Measurements from ENCODE around the gene TMED10.
"Not testable (repeated sequence)": the region's sequence is repeated elsewhere in the genome, so short reads cannot be mapped to it uniquely, and the experiment has no call there.

The TMED10 gene

GRCh38 chr14:75158843-75159614 lies 17.4 kb downstream of the TMED10 start:
- no peak for DNase-seq (ENCODE audit: low read depth in 2 of 2)

- no peak for DNase-seq (ENCODE audit: low read depth in 2 of 2)
Measured at GRCh38 chr14:75156901-75157300, 19.5 kb downstream of the TMED10 start.

GRCh38 chr14:75156111-75156510 lies 20.3 kb downstream of the TMED10 start:
- DNase-seq (ENCODE audit: low read depth in 2 of 2): no peak

- DNase-seq (ENCODE audit: low read depth in 2 of 2): no peak
Measured at GRCh38 chr14:75155169-75155568, 21.2 kb downstream of the TMED10 start.

GRCh38 chr14:75153295-75153694 lies 23.1 kb downstream of the TMED10 start:
- DNase-seq (ENCODE audit: low read depth in 2 of 2): no peak

- no peak for DNase-seq (ENCODE audit: low read depth in 2 of 2)
Measured at GRCh38 chr14:75151851-75152250, 24.6 kb downstream of the TMED10 start.

- DNase-seq (ENCODE audit: low read depth in 2 of 2): not testable (repeated sequence)
Measured at GRCh38 chr14:75150637-75151036, 25.8 kb downstream of the TMED10 start.

- no peak for DNase-seq (ENCODE audit: low read depth in 2 of 2)
Measured at GRCh38 chr14:75150150-75150549, 26.3 kb downstream of the TMED10 start.

GRCh38 chr14:75147423-75148071 lies 28.9 kb downstream of the TMED10 start:
- DNase-seq (ENCODE audit: low read depth in 2 of 2): peak in 1 of 2 donors; percentile 30

GRCh38 chr14:75144944-75145343 lies 31.5 kb downstream of the TMED10 start:
- no peak for DNase-seq (ENCODE audit: low read depth in 2 of 2)

- no peak for DNase-seq (ENCODE audit: low read depth in 2 of 2)
Measured at GRCh38 chr14:75143761-75144527, 32.5 kb downstream of the TMED10 start.

GRCh38 chr14:75142494-75142893 lies 33.9 kb downstream of the TMED10 start:
- no peak for DNase-seq (ENCODE audit: low read depth in 2 of 2)

GRCh38 chr14:75141967-75142366 lies 34.4 kb downstream of the TMED10 start:
- DNase-seq (ENCODE audit: low read depth in 2 of 2): no peak

- no peak for DNase-seq (ENCODE audit: low read depth in 2 of 2)
Measured at GRCh38 chr14:75141062-75141461, 35.4 kb downstream of the TMED10 start.

GRCh38 chr14:75140620-75141019 lies 35.8 kb downstream of the TMED10 start:
- no peak for DNase-seq (ENCODE audit: low read depth in 2 of 2)

GRCh38 chr14:75139185-75139584 lies 37.2 kb downstream of the TMED10 start:
- no peak for DNase-seq (ENCODE audit: low read depth in 2 of 2)

GRCh38 chr14:75138492-75138891 lies 37.9 kb downstream of the TMED10 start:
- no peak for DNase-seq (ENCODE audit: low read depth in 2 of 2)

- DNase-seq (ENCODE audit: low read depth in 2 of 2): no peak
Measured at GRCh38 chr14:75134644-75135043, 41.8 kb downstream of the TMED10 start.

GRCh38 chr14:75133597-75133996 lies 42.8 kb downstream of the TMED10 start:
- no peak for DNase-seq (ENCODE audit: low read depth in 2 of 2)

GRCh38 chr14:75132382-75133086 lies 43.9 kb downstream of the TMED10 start:
- DNase-seq (ENCODE audit: low read depth in 2 of 2): no peak

- no peak for DNase-seq (ENCODE audit: low read depth in 2 of 2)
Measured at GRCh38 chr14:75128596-75128990, 47.8 kb downstream of the TMED10 start.
